Endothelial cell of umbilical vein (primary cell): ENCODE data around the gene ESRRA. TPM values are rescaled to one million over a fixed set of nuclear protein-coding genes. Genes with fewer than 3 reads are reported as not detected.

Experiments used
- BruUV-seq: library from RNA; stranded (reverse); fragments of 400-500 nt; replicated peaks from 2 replicates; lab custom pipeline; 2021; lab: Mats Ljungman, UMichigan
- CTCF ChIA-PET: fragments of 300-600, 350-600 bp; sonication (Branson Sonifier 250); formaldehyde crosslinking; loops from one replicate; lab custom pipeline; 2021; ENCODE audit warnings: antibody characterized with exemption, inconsistent platforms; lab: Charles Lee
- POLR2A ChIA-PET: fragments of 300-600, 350-600 bp; sonication (Branson Sonifier 250); formaldehyde crosslinking; loops from one replicate; lab custom pipeline; 2021; ENCODE audit warnings: antibody characterized with exemption, inconsistent platforms; lab: Charles Lee
- DNase-seq: peaks from one replicate; pipeline ENCODE4 v3.0.0-alpha.2; 2011; ENCODE audit warnings: low read depth, low spot score
- FAIRE-seq: peaks from 2 replicates; lab custom pipeline; 2011; peaks lifted over from hg19 to GRCh38; lab: Jason Lieb, UNC
- H2AFZ ChIP-seq: 2 replicates; pipeline ENCODE4 v1.6.0; 2012; ENCODE audit warnings: low read depth, low read length, control low read depth, inconsistent platforms
- H3K27ac ChIP-seq: 2 replicates; pipeline ENCODE4 v1.5.1; 2011; ENCODE audit warnings: low read depth, mild to moderate bottlenecking, control low read depth, low read length, moderate library complexity; ENCODE audit not compliant: insufficient read depth
- H3K27me3 ChIP-seq, 2 experiments: 2 replicates each; pipeline versions ENCODE4 v1.6.0 to v1.6.1; 2011; ENCODE audit warnings: low read length in 2 of 2, mixed read lengths in 1 of 2; ENCODE audit not compliant: control insufficient read depth in 2 of 2, insufficient read depth in 2 of 2
- H3K36me3 ChIP-seq, 2 experiments: 2 replicates in 1 of 2; 3 replicates in 1 of 2; pipeline ENCODE4 v1.5.1; 2011; ENCODE audit warnings: low read length in 2 of 2, mild to moderate bottlenecking in 1 of 2, moderate library complexity in 1 of 2; ENCODE audit not compliant: control insufficient read depth in 2 of 2, insufficient read depth in 2 of 2; ENCODE audit errors: extremely low read depth in 1 of 2
- H3K4me1 ChIP-seq: 3 replicates; pipeline ENCODE4 v1.5.1; 2011; ENCODE audit warnings: mild to moderate bottlenecking, low read length; ENCODE audit not compliant: control insufficient read depth, insufficient read depth; ENCODE audit errors: extremely low read depth
- H3K4me2 ChIP-seq: 2 replicates; pipeline ENCODE4 v1.6.1; 2011; ENCODE audit warnings: low read length, control low read depth, mixed read lengths; ENCODE audit not compliant: insufficient read depth
- H3K4me3 ChIP-seq, 3 experiments: fragments of 200-600 bp in 1 of 3; sonication (generic), shearing (Covaris generic) in 1 of 3; replicated peaks in 1 of 3; 2 replicates each; pipeline ENCODE4 v1.5.1; 2011 to 2016; ENCODE audit warnings: control low read depth in 3 of 3, low read length in 3 of 3, mild to moderate bottlenecking in 2 of 3, inconsistent platforms in 1 of 3, low read depth in 1 of 3, moderate library complexity in 1 of 3; ENCODE audit not compliant: insufficient read depth in 1 of 3
- H3K79me2 ChIP-seq: 2 replicates; pipeline ENCODE4 v1.6.0; 2012; ENCODE audit warnings: low read length, inconsistent platforms; ENCODE audit not compliant: control insufficient read depth, insufficient read depth
- H3K9ac ChIP-seq: replicated peaks from 2 replicates; pipeline ENCODE3; 2011; ENCODE audit warnings: low read length, control low read depth; ENCODE audit not compliant: insufficient read depth; ENCODE audit errors: extremely low read depth
- H3K9me1 ChIP-seq: replicated peaks from 3 replicates; pipeline ENCODE4 v1.6.0; 2011; ENCODE audit warnings: mild to moderate bottlenecking, low read length; ENCODE audit not compliant: control insufficient read depth, insufficient read depth; ENCODE audit errors: extremely low read depth
- H3K9me3 ChIP-seq: replicated peaks from 2 replicates; pipeline ENCODE4 v1.5.1; 2012; ENCODE audit warnings: low read length, inconsistent platforms; ENCODE audit not compliant: control insufficient read depth, insufficient read depth
- H4K20me1 ChIP-seq: replicated peaks from 2 replicates; pipeline ENCODE3; 2011; ENCODE audit warnings: mild to moderate bottlenecking, low read length; ENCODE audit not compliant: control insufficient read depth, insufficient read depth; ENCODE audit errors: extremely low read depth
- EZH2 ChIP-seq: IDR thresholded peaks from 2 replicates; pipeline ENCODE4 v1.6.1; 2012; ENCODE audit warnings: borderline replicate concordance, low read depth, mild to moderate bottlenecking, moderate library complexity, low read length, inconsistent platforms; ENCODE audit not compliant: severe bottlenecking
- FOS ChIP-seq: IDR thresholded peaks from 2 replicates; pipeline ENCODE4 v1.6.1; 2011; ENCODE audit warnings: mild to moderate bottlenecking, low read length, moderate library complexity, borderline replicate concordance; ENCODE audit not compliant: insufficient read depth
- JUN ChIP-seq: IDR thresholded peaks from 2 replicates; pipeline ENCODE4 v1.6.1; 2011; ENCODE audit warnings: borderline replicate concordance, low read depth; ENCODE audit not compliant: insufficient read length, insufficient read depth
- POLR2A ChIP-seq: IDR thresholded peaks from 2 replicates; pipeline ENCODE4 v1.6.1; 2012; ENCODE audit warnings: low read depth, mild to moderate bottlenecking, control low read depth, low read length
- dilution Hi-C: fragments of 300-500 bp; cut with MboI; formaldehyde crosslinking; loops from one replicate; pipeline ENCODE4 v1.15.0; 2019; ENCODE audit warnings: low sequenced_read_pairs; ENCODE audit not compliant: extremely low pct_ligation_motif_present
- intact Hi-C: fragments of 100-400 bp; cut with micrococcal nuclease; formaldehyde crosslinking; loops from one replicate; pipeline ENCODE4 v1.10.0; 2022
- polyA plus RNA-seq, 4 experiments: library from polyadenylated mRNA; depleted of rRNA in 3 of 4; stranded (reverse) in 3 of 4; unstranded in 1 of 4; fragments of >200 nt; gene quantifications; 2 replicates each; pipeline versions ENCODE4 v1.2.1 to v1.2.3, GENCODE V29; 2011 to 2012; ENCODE audit warnings: missing spikeins in 1 of 4
- total RNA-seq: library from RNA; stranded (reverse); gene quantifications from 2 replicates; pipeline ENCODE4 v1.2.3, GENCODE V29; 2021
- TF ChIP-seq, protein P1 (sequence below): IDR thresholded peaks from 2 replicates; pipeline ENCODE4 v1.6.1; 2011; ENCODE audit not compliant: insufficient read depth, insufficient read length

ESRRA gene
- total and polyA plus RNA-seq, 2 donors (not counting 3 experiments of a cell fraction or from before 2014, with no cell fraction given): 17.2 to 37.4 TPM

DNA sequence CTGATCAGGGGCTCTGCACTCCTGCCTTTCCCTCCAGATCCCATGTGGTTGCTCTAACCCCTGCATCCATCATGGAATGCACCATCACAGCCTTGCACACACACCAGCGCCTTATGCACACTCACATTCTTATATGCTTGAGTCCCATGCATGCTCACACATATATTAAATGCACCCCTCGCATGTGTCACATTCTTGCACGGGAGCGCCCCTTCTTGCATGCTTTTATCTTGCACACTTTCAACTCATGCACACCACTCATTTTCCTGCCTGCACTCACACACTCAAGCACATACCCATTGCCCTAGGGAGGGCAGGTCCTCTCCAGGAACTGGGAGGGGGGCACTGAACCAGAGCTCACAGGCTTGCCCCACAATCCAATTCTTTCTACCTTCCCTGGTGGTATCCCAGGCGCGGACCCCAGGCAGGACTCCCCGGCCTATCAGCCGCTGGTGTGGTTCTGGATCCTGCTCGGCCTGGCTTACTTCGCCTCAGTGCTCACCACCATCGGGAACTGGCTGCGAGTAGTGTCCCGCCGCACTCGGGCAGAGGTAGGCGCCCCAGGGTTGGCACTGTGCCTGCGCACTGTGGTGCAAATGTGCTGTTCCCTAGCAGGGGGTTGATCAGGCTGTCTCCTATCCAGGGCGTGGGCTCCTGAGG, 7.5 kb upstream of the ESRRA start:
- no peaks in the 10 kb centered on the region for H3K9me1 ChIP-seq
- H3K79me2 ChIP-seq: no peaks in the 10 kb centered on the region
- BruUV-seq: no TSS peak
- H3K4me2 ChIP-seq: no peak overlapping the region
- DNase-seq (no peak), FAIRE-seq (no peak)
- no peak overlapping the region for H3K4me3 ChIP-seq
- intact Hi-C loops: no loop called here
- ChIA-PET CTCF (interaction anchor here (1.7 kb wide), 1 partner anchor 93 kb away, joined by 6 read pairs; no protein-coding TSS in a partner anchor), POLR2A (interaction anchor here (0.6 kb wide), 1 partner anchor 267 kb away, joined by 3 read pairs; no protein-coding TSS in a partner anchor)
- no peak overlapping the region for H3K9ac ChIP-seq
- no peak overlapping the region for H2AFZ ChIP-seq
- no peak overlapping the region for H3K27ac ChIP-seq
- TF ChIP-seq, protein P1, sequence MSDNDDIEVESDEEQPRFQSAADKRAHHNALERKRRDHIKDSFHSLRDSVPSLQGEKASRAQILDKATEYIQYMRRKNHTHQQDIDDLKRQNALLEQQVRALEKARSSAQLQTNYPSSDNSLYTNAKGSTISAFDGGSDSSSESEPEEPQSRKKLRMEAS: no peak
- peak; percentile 75 for TF ChIP-seq EZH2
- no peak for TF ChIP-seq FOS
- no peak for TF ChIP-seq JUN
- no peak for TF ChIP-seq POLR2A
- no peaks in the 10 kb centered on the region for H4K20me1 ChIP-seq
- no peaks in the 10 kb centered on the region for H3K36me3 ChIP-seq
- peaks cover 48 to 70% of the 10 kb centered on the region in 2 experiments for H3K27me3 ChIP-seq
- dilution Hi-C loops: no loop called here
- peaks cover 17% of the 10 kb centered on the region for H3K4me1 ChIP-seq
- no peaks in the 10 kb centered on the region for H3K9me3 ChIP-seq
